DMS153 (cell line): ENCODE measurements around the gene DMD.

ENCODE experiments used
- DNase-seq: peaks from one replicate; lab custom pipeline; 2025; lab: John Stamatoyannopoulos, UW

Gene DMD

GRCh38 chrX:32489125-32489524, 722.2 kb downstream of the DMD start:
- DNase-seq: no peak

- DNase-seq: peak; percentile 0
Observed at GRCh38 chrX:32483534-32484136, 727.7 kb downstream of the DMD start.

GRCh38 chrX:32480019-32480418, 731.3 kb downstream of the DMD start:
- DNase-seq: no peak

- no peak for DNase-seq
Observed at GRCh38 chrX:32472364-32472763, 739.0 kb downstream of the DMD start.

- no peak for DNase-seq
Observed at GRCh38 chrX:32455704-32456103, 755.6 kb downstream of the DMD start.

GRCh38 chrX:32451954-32452695, 759.2 kb downstream of the DMD start:
- no peak for DNase-seq

- DNase-seq: no peak
Observed at GRCh38 chrX:32448945-32449344, 762.4 kb downstream of the DMD start.

DNA sequence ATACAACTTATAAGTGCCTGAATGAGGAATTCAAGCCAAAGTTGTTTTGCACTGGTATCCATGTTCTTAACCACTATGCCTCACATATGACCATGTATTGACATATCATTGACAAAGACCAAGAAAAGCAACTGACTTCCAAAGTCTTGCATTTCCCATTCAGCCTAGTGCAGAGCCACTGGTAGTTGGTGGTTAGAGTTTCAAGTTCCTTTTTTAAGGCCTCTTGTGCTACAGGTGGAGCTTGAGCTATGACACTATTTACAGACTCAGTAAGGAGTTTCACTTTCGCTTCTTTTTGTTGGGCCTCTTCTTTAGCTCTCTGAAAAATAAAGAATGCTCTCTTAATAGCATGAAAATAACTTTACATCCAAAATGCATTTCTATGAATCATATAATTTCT, 763.0 kb downstream of the DMD start:
- DNase-seq: no peak

DNA sequence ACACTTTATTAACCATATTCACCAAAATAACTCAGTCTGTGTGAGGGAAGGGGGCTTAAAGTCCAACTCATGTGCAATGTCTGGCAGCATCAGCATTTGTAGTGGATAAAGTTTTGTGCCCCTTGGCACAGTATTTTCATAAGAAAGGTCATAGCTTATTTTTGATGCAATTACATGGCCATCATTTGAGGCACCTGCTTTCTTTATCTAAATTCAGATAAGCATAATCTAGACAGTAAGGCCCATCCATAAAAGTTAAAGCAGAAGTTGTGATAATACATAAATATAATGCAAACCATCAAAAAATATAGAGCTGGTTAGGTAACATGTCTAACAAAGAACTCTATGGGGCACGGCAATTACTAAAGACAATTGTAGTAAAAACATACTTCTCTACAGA, 763.7 kb downstream of the DMD start:
- DNase-seq: no peak

GRCh38 chrX:32443841-32444240, 767.5 kb downstream of the DMD start:
- no peak for DNase-seq

DNA sequence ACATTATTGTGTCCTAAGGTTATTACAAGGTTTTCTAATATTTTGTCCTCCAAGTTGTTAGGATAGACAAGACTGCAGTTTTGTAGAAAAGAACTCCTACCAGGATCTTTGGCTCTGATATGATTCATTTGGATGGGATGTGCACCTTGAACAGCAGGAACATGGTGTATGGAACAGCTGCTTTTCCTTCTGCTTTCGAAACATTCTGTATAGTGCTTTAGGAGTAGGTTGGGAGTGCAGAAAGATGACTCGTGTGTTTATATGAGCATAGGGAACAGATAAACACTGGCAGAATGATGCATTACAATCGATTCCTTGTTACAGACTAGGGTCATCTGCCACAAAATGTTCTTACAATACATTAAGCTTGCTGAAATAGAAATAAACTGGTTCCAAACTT, 790.1 kb downstream of the DMD start:
- DNase-seq: no peak

- no peak for DNase-seq
Observed at GRCh38 chrX:32408389-32408788, 803.0 kb downstream of the DMD start.

DNA sequence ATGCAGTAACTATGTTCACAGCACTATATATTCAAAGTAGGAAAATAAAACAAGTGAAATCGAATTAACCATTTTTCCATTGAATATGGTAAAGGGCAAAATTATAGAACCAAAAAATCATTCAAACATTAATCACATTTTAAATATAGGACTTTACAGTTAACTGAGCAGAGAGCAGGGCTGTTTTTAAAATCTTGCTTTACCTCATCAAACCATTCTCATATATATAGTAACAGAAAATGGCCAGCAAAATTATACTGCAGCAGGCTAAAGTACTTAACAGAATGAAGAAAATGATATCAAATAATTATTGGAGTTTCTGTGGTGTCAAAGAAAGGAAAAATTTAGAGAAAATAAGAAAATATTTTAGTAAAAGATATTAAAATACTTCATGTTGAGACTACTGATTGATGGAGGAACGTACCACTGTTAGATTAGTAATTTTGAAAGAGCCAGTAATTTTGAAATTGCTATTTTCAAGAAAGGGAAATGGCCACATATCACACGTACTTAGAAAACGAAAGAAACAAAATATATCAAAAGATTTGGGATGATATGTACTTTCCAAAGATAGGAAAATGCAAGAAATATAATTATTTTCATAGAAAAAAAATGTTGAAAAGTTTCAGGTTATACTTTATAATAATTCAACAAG, 813.7 kb downstream of the DMD start:
- DNase-seq: no peak

- no peak for DNase-seq
Observed at GRCh38 chrX:32395878-32396277, 815.5 kb downstream of the DMD start.

DNA sequence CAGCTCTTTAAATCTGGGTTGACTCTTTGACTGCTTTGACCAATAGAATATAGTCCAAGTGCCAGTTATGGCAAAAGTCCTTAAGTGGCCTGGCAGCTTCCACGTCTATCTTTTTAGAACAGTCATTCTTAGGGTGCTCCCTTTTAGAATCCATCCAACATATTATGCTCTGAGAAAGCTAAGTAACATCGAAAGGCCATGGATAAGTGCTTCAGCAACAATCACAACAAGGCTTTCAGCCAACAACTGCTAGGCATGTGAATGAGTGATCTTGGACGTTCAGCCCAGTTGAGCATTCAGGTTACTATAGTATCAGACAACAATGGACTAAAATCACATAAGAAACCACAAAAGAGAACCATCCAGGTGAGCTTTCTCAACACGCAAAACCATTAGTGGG, 818.7 kb downstream of the DMD start:
- DNase-seq: no peak

DNA sequence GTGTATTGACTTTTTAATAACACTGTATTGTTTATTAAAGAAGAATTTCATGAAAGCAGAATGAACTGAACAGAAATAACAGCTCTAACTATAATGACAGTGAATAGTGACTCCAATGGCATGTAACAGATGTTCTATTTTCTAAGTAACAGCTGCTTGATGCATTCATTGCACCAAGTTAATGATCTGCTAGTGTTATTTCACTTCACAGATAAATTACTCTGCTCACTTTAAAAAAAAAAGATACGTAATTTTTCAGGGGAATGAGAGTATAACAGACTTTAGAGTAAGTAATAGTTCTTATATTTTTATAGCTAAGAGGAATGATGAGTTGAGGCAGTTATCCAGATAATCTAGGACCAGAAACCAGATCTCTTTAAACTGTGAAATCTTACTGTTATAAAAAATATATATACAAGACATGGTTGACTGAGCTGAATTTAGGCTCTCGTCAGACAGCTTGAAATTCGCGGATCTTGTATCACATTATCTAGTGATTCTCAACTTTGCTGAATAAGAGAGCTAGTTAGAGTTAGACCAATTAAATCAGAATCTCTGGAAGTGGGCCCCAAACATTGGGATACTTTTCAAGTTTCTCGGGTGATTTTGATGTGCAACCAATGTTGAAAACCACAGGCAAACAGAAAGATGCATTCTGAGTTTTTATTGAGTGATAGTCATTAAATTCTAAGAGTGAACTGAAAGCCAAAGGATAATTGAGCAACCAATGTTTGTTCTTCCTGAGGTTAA, 840.7 kb downstream of the DMD start:
- no peak for DNase-seq

DNA sequence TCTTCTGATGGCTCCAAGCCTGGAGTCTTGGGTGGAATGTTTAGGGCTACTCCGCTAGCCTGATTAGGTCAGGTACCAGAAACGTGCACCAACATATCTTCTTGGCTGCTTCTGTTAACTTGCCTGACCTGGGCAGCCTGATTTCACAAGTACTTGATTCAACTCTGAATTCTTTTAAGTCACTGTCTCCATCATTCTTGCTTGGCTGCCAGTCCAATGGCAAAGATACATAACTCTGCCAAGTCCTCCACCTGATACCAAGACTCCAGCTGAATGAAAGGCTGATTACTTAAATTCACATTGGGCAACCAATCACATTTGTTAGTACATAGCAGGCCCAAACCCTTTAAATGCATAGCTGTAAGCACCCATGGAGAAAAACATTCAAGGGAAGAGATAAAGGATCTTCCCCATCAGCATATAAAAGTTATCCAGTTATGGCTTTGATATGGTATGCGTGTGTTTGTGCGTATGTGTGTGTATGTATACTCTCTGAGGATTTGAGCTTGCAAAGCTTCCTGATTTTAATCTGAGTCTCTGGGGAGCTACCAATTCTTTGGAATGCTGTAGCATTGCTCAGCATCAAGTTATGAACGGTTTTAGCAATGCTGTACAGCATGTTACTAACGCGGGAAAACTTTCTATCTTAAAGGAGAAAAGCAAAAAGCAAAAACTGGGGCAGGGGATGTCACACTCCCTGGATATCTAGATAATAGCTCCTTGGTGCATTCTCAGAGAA, 917.2 kb downstream of the DMD start:
- no peak for DNase-seq

GRCh38 chrX:32289356-32289755, 922.0 kb downstream of the DMD start:
- no peak for DNase-seq

DNA sequence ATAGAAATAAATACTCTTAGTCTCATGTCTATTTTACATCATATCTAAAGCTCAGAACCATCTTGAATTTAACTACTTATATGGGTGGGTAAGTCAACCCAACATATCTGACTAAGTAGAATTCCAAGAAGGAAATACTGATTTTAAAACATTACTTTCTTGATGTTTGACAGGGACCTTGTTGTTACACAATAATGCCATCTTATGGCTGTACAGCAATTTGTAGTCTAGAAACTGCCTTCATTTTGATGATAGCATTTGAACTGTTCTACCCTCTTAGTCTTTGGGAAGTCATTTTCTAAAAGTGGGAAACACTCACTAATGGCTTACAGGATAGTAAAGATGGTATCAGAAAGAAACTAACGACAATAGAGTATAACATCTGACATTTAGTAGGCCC, 929.5 kb downstream of the DMD start:
- DNase-seq: no peak

DNA sequence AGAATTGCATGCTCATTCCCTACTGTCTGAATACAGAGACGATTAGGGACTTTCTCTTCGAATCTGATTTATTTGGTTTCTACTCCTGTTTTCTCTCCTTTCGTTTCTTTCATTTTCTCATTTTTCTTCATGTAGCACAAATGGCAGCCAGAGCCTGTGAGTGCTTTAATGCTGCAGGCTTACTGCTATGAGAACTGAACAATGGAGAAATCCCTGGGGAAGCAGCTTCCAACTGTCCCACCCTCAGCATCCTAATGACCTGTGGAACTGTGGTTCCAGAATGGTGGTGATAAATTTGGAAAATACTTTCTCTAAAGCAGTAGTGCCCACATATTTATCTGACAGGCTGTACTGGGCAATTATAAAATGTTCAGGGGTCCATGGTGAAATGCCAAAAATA, 930.4 kb downstream of the DMD start:
- no peak for DNase-seq

DNA sequence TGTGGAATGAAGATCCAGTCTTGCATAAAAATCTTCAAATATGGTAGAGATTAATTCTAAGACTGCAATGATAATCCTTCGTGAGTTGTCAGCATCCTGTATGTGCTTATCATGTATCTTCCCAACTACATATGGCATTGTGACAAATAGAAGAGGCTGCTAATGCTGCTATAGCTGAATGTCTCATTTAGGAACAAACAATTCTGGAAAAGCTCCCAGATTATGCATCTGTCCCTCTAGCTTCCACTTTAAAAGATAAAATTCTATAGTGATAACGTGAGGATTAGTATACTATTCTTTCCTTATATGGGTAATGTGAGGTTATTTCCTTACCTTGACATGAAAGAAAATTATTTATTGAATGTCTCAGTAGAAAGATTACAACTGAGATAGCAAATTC, 930.9 kb downstream of the DMD start:
- DNase-seq: no peak

DNA sequence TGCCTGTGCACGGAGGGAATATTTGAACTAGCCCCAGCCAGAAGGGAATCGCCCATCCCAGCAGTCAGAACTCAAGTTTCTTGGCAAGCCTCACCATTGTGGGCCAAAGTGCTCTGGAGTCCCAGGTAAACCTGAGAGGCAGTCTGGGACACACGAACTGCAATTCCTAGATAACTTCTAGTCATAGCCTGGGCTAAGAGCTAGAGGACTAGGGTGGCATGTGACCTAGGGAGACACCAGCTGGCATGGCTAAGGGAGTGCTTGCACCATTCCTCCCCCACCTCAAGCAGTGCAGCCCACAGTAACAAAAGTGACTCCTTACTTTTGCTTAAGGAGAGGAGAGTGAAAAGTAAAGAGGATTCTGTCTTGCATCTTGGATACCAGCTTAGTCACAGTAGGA, 935.2 kb downstream of the DMD start:
- DNase-seq: no peak
